ENCODE data around the gene PPP6R3.
"Not testable (repeated sequence)": the region's sequence is repeated elsewhere in the genome, so short reads cannot be mapped to it uniquely, and the experiment has no call there.

DNA sequence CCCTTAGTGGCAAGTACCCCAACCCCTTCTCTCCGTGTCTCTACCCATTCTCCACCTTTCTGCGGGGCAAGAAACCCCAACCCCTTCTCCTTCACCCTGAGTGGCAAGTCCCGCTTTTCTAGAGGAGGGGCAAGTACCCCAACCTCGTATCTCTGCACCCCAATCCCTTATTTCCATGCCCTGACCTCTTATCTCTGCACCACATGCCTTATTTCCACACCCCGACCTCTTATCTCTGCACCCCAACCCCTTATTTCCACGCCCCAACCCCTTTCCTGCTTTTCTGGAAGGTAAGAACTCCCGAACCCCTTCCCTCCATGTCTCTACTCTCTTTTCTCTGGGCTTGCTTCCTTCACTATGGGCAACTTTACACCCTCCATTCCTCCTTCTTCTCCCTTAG lies 174.1 kb downstream of the PPP6R3 start:
- TF ChIP-seq, protein P1, sequence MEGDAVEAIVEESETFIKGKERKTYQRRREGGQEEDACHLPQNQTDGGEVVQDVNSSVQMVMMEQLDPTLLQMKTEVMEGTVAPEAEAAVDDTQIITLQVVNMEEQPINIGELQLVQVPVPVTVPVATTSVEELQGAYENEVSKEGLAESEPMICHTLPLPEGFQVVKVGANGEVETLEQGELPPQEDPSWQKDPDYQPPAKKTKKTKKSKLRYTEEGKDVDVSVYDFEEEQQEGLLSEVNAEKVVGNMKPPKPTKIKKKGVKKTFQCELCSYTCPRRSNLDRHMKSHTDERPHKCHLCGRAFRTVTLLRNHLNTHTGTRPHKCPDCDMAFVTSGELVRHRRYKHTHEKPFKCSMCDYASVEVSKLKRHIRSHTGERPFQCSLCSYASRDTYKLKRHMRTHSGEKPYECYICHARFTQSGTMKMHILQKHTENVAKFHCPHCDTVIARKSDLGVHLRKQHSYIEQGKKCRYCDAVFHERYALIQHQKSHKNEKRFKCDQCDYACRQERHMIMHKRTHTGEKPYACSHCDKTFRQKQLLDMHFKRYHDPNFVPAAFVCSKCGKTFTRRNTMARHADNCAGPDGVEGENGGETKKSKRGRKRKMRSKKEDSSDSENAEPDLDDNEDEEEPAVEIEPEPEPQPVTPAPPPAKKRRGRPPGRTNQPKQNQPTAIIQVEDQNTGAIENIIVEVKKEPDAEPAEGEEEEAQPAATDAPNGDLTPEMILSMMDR (IDR thresholded peaks at IDR 0.05; ENCODE audit: borderline replicate concordance, extremely low read depth, low read length, poor library complexity, severe bottlenecking): not testable (repeated sequence)
- TF ChIP-seq EZH2 (IDR thresholded peaks at IDR 0.05; ENCODE audit: borderline replicate concordance, low read depth, low read length, severe bottlenecking): not testable (repeated sequence)
